HG03045 (cell line): ENCODE measurements around the gene MICAL2.

ENCODE experiments used
- ATAC-seq: cut with Tn5 transposase; IDR thresholded peaks from one replicate; pipeline ENCODE4 v1.9.1; 2021; ENCODE audit warnings: mild to moderate bottlenecking, moderate library complexity; ENCODE audit not compliant: unreplicated experiment

Gene MICAL2

DNA sequence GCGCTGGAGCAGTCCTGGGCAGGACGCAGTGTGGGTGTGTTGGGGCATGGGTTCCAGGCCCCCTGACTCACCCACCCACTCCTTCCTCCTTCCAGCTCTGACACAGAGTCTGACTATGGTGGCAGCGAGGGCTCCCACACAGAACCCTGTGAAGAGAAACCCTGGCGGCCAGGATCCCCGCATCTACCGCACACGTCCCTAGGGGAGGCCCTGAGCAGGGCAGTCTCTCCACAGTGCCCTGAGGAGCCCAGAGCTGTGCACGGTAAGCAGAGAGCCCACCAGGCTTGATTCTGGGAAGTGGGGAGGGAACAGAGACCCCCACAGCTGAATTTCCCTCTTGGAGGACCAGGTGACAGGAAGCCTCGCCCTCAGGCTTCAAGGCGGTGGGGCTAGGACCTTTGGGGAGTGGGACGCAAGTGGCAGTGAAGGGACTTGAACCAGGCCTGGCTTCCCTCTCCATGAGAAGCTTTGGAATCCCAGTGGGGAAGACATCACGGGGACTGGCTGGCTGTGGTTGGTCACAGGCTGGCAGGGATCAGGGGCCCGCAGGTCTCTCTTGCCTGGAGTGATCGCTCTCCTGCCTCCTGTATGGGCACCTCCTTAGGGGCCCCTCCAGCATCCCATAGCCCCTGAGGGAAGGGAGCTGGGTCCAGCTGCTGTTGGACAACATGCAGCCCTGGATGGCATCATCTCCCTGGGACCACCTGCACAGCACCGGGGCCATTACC is 170.6 kb downstream of the MICAL2 start:
- no peak for ATAC-seq

DNA sequence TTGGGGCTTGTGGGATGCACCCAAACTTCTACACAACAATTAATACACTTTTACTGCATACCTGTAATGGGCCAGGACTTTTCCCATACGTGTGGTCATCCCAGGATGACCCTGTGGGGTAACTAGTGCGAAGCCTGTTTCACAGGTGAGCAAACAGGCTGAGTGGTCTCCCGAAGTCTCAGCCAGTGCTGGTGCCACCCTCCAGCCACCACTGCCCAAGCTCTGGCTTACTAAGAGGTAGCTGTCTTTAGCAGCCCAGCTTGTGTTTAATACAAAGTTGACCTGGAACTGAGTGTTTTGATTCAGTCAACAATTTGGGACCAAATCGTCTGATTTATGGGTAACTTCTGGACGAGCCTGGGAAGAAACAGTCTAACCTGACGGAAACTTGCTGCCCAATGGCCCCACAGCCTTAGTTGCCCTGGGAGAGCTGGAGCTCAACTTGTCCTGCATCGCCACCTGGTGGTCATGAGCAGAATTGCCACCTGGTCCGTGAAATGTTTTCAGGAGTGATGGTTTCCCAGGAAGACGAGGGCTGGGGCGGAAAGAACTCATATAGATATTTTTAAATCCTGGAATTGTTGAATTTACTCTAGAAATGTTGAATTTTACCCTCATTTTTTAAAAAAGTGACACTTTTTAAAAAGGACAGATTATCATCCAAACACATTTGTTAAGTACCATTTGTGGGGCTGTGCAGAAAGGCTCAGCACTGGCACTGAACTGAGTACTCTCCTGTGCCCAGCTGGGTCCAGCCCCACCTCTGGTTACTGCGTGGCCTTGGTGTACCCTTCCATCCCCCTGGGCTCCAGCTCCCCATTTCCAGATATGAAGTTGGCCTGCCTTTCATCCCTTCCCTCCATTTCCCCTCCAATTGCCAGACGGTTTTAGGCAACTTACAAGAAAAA is 171.4 kb downstream of the MICAL2 start:
- no peak for ATAC-seq

DNA sequence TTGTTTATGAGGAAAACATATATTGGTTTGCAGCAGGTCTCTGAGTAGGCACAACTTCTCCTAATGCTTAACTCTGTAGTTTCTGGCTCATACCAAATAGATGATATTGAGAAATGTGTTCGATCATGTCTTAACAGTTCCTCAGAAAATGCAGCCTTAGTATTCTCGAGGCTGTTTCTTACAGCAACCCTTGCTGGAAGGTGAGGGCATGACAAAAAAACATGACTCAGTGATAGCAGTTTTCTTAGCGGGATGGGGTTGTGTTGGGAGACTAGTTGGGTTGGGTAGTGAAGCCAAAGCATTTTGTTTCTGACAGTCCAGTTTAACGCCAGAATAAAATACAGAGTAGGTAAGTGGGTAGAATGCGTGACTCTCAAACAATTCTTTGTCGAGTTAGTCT is 172.3 kb downstream of the MICAL2 start:
- no peak for ATAC-seq

DNA sequence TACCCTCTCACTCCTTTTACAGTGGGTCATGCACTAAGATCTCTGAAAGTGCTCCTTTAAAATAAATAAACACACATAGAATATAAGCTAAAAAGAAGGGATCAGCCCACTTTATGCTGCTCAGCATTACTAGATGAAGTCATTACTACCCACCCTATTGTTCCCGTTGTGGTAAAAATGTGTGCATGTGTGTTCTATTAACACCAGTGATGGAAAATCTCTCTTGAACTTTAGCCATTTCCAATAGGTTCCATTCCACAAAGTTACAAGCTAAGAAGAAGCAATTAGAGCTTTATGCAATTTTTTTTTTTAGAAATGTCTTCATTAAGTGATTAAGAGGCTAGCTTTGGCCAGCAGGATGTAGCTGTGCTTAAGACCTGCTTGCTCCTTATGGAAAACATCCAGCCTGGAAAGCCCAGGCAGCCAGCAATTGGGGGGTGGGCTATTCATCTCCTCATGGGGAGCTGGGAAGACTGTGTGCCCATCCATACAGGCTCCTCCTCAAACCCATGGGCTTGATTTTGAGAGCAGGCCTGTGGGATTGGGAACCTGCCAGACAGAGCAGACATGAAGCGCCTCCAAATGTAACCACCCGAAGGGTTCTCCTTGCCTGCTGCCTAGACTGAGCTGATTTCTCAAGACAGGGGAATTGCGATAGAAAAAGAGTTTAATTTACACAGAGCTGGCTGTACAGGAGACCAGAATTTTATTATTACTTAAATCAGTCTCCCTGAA is 174.1 kb downstream of the MICAL2 start:
- ATAC-seq = no peak

DNA sequence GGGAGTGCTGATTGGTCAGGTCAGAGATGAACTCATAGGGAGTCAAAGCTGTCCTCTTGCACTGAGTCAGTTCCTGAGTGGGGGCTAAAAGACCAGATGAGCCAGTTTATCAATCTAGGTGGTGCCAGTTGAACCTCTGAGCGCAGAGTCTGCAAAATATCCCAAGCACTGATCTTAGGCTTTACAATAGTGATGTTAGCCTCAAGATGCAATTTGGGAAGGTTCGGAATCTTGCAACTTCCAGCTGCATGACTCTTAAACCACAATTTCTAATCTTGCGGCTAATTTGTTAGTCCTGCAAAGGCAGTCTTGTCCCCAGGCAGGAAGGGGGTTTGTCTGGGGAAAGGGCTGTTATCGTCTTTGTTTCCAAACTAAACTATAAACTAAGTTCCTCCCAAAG is 174.7 kb downstream of the MICAL2 start:
- ATAC-seq = no peak

DNA sequence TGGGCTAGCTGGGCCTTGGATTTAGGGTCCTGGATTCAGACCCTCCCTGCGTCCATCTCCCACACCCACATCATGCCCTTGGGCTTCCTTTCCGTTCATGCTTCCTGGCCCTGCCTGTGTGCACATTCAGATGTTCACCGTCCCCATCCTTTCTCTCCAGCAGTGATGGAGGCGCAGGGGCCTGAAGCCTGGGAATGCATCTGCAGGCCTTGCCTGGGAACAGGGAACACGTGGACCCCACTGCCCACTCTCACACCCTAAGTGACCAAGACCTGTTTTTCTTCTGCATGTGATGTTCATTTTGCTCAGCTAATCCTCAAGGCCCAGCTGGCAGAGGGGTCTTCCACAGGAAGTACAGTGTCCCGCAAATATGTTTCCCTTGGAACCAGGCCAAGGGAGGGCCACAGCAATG is 175.4 kb downstream of the MICAL2 start:
- no peak for ATAC-seq

DNA sequence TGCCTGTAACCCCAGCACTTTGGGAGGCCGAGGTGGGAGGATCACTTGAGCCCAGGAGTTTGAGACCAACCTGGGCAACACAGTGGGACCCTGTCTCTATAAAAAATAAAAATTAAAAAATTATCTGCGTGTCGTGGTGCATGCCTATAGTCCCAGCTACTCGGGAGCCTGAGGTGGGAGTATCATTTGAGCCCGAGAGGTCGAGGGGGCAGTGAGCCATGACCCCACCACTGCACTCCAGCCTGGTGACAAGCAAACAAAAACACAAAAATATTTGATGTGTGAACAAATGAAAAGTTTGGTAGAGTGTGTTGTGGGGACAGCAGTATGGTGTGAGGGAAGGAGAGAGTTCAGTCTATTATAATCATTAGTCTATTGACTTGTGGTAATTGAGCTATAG is 176.2 kb downstream of the MICAL2 start:
- no peak for ATAC-seq

DNA sequence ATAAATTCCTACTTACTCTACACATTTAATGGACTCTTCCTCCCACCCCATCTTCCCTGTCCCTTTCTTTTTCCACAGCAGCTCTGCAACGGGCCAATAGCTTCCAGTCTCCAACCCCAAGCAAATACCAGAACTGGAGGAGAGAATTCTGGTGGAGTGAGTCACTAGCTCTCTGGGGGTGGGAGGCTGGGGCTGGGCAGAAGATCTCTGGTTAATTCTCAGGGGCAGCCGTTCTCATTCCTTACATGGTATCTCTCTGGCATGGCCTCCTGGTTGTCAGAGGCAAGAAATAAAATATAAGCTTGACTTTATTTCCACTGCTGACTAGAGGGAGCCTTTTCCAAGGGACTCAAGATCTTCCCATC is 176.6 kb downstream of the MICAL2 start:
- no peak for ATAC-seq

DNA sequence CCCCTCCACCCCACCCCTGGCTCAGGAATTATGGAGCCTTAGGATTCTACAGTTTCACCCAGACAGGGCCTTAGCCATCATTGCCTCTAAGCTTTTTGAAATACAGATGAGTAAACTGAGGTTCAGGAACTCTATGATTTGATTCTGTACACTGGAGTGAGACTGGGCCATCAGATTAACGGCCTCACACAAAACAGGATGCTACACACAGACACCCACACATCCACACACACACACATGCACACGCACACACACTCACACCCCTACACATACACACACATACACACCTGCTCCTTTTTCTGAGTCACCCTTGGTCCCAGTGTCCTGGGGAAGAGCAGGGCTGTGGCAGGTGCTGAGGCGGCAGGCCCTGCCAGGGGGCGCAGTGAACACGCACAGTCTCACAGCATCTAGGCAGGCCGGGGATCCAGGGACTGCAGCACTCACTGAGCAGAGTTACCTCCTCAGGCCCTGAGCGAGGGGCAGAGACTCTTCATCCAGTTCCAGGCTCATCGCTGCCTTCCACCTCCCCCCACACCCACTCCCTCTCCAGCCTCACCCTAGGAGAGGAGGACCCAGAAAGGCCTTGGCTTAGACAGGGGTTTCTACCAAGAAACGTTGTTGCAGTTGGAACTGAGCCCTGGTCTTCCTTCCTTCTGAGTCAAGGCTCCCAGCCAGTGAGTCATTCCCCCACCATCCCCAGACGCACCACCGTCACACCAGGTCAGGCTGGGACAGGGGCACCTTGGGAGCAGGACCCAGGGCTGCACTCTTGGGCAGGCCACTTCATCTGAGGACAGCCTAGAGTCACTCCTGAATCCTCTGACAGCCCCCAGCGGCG is 177.2 kb downstream of the MICAL2 start:
- ATAC-seq = no peak

DNA sequence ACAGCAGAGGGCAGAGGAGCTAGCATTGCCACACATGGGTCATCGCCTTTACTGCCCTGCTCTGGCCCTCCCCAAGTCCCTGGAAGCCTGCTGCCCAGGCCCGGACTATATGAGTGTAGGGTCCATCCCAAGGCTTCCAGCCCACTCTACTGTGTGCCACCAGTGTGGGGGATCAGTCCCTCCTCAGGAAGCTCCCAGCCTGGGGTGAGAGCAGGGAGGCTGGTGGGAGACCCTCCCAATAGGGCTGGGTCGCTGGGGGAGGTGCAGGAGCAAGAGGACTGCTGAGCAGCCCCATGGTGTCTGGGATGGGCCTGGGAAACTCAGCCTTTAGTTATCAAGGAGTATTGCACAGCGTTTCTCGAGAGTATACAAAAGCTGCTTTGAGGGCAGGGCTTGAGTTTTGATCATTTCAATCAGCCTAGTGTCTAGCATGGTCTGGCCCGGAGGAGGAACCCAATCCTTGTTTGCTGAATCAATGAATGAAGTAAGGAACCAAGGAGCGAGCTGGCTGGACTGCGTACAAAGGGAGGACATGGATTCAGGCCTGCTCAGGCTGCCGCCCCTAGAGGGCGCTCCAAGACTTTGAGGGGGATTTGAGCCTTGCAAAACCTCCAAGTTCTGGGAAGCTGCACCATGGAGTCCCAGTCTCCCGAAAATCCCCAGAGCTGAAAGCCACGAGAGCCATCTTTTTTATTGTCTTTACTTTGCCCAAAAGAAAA is 178.0 kb downstream of the MICAL2 start:
- ATAC-seq = no peak

DNA sequence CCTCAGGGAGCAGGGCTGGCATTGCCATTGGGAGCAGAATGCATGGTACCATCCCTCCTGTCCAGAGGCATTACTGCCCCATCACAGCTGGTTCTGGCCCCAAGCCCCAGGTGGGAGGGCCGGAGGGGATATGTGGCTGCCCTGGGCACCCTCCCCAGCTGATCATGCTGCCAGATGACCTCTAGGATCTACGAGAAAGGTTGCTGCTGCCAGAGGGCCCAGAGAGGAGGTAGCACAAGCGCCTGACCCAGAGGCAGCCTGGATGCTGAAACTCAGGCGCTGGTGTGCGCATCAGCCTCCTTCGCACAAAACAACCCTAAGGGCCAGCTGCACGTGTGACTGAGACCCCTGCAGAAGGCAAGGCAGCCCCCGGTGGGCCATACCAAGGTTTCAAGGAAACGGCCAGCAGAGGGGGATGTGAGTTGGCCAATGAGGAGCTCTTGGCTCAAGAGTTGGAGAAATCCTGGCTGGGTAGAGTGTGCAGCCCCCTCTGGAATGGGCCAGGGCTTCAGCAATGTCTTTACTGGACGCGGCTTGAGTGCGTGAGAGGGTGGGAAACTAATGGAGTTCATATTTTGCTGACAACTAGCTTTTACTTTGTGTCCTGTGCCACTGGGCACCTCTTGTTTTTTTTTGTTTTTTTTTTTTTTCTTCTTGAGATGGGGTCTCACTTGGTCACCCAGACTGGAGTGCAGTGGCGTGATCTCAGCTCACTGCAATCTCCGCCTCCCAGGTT is 178.7 kb downstream of the MICAL2 start:
- ATAC-seq = no peak

DNA sequence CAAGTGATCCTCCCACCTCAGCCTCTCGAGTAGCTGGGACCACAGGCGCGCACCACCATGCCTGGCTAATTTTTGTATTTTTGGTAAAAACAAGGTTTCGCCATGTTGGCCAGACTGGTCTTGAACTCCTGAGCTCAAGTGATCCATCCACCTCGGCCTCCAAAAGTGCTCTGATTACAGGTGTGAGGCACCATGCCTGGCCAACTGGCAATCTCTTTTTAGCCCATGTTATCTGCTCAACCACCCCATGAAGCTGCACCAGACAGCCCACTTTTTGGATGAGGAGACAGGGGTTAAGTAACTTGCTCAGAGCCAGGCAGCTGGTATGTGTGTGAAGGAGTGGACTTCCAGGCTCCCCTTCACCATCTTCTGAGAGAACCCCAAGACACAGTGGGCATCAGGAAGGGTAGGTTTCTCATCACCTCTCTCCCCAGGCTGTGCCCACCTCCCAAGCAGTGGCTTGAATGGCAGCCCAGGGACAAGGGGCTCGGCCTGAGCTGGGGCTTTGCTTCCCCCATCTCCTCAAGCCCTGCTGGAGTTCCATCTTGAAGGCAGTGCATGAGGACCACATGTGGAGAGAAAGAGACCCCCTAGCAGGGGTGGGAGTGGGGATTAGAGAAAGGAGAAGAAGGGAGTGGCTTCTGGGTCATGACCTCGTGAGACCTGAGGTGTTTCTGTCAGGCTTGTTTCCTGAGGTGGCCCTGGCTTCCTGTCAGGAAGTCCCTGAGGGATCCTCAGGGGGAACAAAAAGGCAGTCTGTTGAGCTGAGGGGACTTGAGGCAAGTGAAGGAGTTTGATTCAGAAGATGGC is 179.5 kb downstream of the MICAL2 start:
- ATAC-seq = no peak

DNA sequence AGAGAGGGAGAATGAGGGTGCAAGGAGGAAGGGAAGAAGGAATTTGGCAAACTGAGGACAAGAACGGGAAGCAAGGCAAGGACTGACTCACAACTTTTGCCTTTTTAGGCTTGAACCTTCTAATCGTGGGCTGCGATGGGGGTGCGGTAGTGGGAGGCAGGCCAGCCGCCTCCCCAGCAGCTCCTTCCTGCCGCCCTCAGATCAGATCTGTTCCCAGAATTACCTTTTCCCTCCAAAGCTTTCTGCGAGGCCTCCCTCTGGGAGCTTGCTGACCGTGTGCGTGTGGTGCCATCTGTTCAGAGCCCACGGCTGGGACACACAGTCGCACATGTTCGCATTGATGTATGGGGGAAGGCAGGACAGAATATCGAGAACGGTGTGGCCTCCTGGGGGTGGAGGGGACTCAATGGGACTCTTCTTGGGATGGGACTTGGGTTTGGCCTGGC is 180.1 kb downstream of the MICAL2 start:
- ATAC-seq = no peak

DNA sequence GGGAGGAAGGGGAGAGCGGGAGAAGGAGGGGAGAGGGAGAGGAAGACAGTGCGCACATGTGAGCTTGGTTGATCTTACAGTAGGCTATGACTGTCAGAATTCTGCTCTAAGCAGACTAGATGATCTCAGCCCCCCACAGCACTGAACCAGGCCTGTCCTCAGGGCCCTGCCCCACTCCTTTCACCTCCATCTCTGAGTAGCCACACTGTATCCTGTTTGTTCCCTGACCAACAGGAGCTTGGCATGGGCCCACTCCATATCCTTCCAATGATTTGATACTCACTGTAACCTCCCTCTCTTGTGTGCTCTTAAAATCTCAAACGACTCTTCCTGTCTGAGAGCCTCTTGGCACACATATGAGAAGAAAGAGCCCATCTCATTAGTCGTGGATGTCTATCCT is 180.9 kb downstream of the MICAL2 start:
- no peak for ATAC-seq

DNA sequence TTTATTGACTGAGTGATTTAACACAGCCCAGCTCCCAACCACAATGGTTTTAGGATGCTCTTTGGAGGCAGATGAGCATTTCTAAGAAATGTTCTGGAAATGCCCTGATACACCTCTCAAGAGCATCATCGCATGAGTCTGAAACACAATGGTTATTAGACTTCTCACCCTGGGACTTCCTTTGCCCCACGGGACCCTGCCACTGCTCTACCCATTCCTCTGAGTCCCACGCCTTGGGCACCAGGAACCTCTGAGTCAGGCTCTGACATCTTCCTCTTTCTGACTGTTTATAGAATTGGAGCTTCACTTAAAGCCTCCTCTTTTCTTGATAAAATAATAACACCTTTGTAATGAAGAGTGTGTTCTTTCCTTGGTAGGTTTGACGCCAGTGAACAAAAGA is 181.4 kb downstream of the MICAL2 start:
- ATAC-seq = no peak

DNA sequence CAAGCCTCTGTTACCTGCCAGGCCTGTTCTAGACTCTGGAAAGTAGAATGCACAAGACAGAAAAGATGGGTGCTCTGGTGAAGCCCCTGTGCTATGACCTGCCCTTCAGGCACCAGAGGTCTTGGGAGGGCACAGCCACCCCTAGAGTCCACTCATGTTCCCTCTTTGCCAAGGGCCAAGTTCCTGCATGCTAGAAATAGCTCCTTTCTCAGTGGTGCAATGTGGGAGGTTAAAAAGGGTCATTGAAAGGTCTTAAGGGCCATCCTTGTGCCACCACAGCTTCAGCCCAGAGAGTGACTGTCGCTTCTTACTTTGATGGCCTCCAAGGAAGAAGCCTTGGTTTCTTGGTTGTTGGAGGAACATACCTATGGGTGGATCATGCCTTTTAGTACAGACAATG is 182.4 kb downstream of the MICAL2 start:
- no peak for ATAC-seq

DNA sequence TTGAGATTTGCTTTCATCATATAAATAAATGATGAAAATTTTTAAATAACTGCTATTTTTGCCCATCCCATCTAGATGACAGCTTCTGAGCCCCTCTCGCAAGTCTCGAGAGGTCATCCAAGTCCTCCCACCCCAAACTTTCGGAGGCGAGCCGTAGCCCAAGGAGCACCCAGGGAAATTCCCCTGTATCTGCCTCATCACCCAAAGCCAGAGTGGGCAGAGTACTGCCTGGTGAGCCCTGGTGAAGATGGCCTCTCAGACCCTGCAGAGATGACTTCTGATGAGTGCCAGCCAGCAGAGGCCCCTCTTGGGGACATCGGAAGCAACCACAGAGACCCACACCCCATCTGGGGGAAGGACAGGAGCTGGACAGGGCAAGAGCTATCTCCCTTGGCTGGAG is 183.1 kb downstream of the MICAL2 start:
- ATAC-seq = no peak

DNA sequence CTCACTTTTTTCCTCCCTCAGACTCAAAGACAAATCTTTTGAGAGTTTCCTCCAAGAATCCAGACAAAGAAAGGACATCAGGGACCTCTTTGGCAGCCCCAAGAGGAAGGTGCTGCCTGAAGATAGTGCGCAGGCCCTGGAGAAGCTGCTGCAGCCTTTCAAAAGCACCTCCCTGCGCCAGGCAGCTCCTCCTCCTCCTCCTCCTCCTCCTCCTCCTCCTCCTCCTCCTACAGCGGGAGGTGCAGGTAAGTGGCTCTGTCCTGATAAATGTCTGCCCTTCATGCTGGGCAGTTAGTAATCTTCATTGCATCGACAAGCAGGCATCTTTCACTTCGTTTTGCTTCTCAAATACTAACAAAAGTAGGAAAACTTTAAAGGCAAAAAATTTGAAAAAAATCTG is 184.2 kb downstream of the MICAL2 start:
- ATAC-seq = no peak

DNA sequence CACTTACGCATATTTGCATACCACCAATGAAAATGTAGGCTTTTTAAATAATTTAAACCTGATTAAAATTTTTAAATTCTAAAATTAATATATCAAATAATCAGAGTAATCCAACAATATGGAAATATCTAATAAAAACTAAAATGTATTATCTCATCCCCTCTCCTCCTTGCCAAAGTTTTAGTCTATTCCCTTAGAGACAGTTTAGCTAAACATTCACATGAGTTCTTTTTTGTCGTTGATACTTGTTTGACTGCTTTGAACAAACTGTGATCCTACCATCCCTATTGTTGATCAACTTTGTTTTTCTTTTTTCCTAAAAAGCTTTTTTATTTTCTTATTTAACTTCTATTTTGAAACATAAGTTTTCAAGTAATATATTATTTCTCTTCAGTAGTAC is 185.6 kb downstream of the MICAL2 start:
- ATAC-seq = no peak
